HepG2 (cell line): ENCODE measurements around the gene ZNF629. TPM values are rescaled to one million over a fixed set of nuclear protein-coding genes. Genes with fewer than 3 reads are reported as not detected.
A peak's percentile ranks its signal among the peaks of the same experiment; 100 is the strongest.

Experiments used
- BORCS8-MEF2B ChIP-seq: sonication (generic); formaldehyde crosslinking; IDR thresholded peaks from 2 replicates; pipeline ENCODE4 v1.8.0; 2022; ENCODE audit warnings: mild to moderate bottlenecking, missing genetic modification reagents
- GATAD2A ChIP-seq: IDR thresholded peaks from 2 replicates; pipeline ENCODE4 v1.6.1; 2016
- PHB2 ChIP-seq: fragments of 450-650 bp; IDR thresholded peaks from 2 replicates; pipeline ENCODE4 v1.6.1; 2018; ENCODE audit not compliant: partially characterized antibody
- PRDM10 ChIP-seq: sonication (generic); formaldehyde crosslinking; IDR thresholded peaks from 2 replicates; pipeline ENCODE4 v1.4.0; 2020; ENCODE audit warnings: low read depth, missing genetic modification reagents
- ZFP1 ChIP-seq: IDR thresholded peaks from 2 replicates; pipeline ENCODE4 v1.6.1; 2016
- ZNF367 ChIP-seq: sonication (generic); formaldehyde crosslinking; IDR thresholded peaks from 2 replicates; pipeline ENCODE4 v1.4.0; 2020; ENCODE audit warnings: missing genetic modification reagents, borderline replicate concordance
- ZNF558 ChIP-seq: sonication (generic); formaldehyde crosslinking; IDR thresholded peaks from 2 replicates; pipeline ENCODE4 v1.9.0; 2022; ENCODE audit warnings: mild to moderate bottlenecking, missing genetic modification reagents, borderline replicate concordance
- ZNF792 ChIP-seq: IDR thresholded peaks from 2 replicates; pipeline ENCODE4 v1.6.1; 2016
- polyA plus RNA-seq, 8 experiments: library from polyadenylated mRNA; depleted of rRNA in 3 of 8; stranded (reverse) in 7 of 8; unstranded in 1 of 8; fragments of >200 nt; fragmentation: Illumina TruSeq in 4 of 8; extraction: Trizol in 4 of 8; gene quantifications; 2 replicates each; pipeline versions ENCODE4 v1.2.1 to v1.2.3, GENCODE V29; 2011 to 2016; ENCODE audit warnings: low read depth in 4 of 8, missing spikeins in 1 of 8, mixed read lengths in 1 of 8; ENCODE audit not compliant: insufficient read depth in 1 of 8
- total RNA-seq, 5 experiments: library from RNA; depleted of rRNA; stranded (reverse); fragments of >200 nt; fragmentation: Illumina TruSeq; extraction: Trizol; gene quantifications; 2 replicates each; pipeline ENCODE4 v1.2.3, GENCODE V29; 2016; ENCODE audit warnings: low read depth in 1 of 5
- TF ChIP-seq, protein P1 (sequence below), 2 experiments: IDR thresholded peaks; 2 replicates each; pipeline ENCODE4 v1.6.1; 2011 to 2012; ENCODE audit warnings: low read length in 2 of 2, borderline replicate concordance in 1 of 2, low read depth in 1 of 2, mild to moderate bottlenecking in 1 of 2, moderate library complexity in 1 of 2
- TF ChIP-seq, protein P2 (sequence below), 2 experiments: sonication (generic) in 1 of 2; formaldehyde crosslinking in 1 of 2; IDR thresholded peaks; 2 replicates each; pipeline versions ENCODE4 v1.6.1 to v1.9.0; 2014 to 2022; ENCODE audit warnings: antibody characterized with exemption in 1 of 2, borderline replicate concordance in 1 of 2, inconsistent platforms in 1 of 2, low read depth in 1 of 2, missing genetic modification reagents in 1 of 2

ZNF629 gene
- total and polyA plus RNA-seq, 2 of the 13 experiments (the other 11 are each of a cell fraction or from before 2014, with no cell fraction given), result 6.1 to 16.5 TPM

- TF ChIP-seq, protein P1, sequence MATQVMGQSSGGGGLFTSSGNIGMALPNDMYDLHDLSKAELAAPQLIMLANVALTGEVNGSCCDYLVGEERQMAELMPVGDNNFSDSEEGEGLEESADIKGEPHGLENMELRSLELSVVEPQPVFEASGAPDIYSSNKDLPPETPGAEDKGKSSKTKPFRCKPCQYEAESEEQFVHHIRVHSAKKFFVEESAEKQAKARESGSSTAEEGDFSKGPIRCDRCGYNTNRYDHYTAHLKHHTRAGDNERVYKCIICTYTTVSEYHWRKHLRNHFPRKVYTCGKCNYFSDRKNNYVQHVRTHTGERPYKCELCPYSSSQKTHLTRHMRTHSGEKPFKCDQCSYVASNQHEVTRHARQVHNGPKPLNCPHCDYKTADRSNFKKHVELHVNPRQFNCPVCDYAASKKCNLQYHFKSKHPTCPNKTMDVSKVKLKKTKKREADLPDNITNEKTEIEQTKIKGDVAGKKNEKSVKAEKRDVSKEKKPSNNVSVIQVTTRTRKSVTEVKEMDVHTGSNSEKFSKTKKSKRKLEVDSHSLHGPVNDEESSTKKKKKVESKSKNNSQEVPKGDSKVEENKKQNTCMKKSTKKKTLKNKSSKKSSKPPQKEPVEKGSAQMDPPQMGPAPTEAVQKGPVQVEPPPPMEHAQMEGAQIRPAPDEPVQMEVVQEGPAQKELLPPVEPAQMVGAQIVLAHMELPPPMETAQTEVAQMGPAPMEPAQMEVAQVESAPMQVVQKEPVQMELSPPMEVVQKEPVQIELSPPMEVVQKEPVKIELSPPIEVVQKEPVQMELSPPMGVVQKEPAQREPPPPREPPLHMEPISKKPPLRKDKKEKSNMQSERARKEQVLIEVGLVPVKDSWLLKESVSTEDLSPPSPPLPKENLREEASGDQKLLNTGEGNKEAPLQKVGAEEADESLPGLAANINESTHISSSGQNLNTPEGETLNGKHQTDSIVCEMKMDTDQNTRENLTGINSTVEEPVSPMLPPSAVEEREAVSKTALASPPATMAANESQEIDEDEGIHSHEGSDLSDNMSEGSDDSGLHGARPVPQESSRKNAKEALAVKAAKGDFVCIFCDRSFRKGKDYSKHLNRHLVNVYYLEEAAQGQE (IDR thresholded peaks at IDR 0.05; ENCODE audit: borderline replicate concordance in 1 of 2, low read depth in 1 of 2, low read length in 2 of 2), result no peak
- TF ChIP-seq GATAD2A (CRISPR knock-in tag) (peak; percentile 37), ZNF558 (CRISPR knock-in tag) (no peak), ZNF367 (CRISPR knock-in tag) (0 out of 2 replicates have a peak, but pooled peaks have one; percentile 51), PHB2 (no peak), PRDM10 (CRISPR knock-in tag) (peak; percentile 31; the same call in 1 of the 2 replicates), ZNF792 (CRISPR knock-in tag) (no peak; the same call in 1 of the 2 replicates), ZFP1 (CRISPR knock-in tag) (0 out of 2 replicates have a peak, but pooled peaks have one; percentile 42), BORCS8-MEF2B (CRISPR knock-in tag) (peak; percentile 64; the same call in 1 of the 2 replicates)
- TF ChIP-seq, protein P2, sequence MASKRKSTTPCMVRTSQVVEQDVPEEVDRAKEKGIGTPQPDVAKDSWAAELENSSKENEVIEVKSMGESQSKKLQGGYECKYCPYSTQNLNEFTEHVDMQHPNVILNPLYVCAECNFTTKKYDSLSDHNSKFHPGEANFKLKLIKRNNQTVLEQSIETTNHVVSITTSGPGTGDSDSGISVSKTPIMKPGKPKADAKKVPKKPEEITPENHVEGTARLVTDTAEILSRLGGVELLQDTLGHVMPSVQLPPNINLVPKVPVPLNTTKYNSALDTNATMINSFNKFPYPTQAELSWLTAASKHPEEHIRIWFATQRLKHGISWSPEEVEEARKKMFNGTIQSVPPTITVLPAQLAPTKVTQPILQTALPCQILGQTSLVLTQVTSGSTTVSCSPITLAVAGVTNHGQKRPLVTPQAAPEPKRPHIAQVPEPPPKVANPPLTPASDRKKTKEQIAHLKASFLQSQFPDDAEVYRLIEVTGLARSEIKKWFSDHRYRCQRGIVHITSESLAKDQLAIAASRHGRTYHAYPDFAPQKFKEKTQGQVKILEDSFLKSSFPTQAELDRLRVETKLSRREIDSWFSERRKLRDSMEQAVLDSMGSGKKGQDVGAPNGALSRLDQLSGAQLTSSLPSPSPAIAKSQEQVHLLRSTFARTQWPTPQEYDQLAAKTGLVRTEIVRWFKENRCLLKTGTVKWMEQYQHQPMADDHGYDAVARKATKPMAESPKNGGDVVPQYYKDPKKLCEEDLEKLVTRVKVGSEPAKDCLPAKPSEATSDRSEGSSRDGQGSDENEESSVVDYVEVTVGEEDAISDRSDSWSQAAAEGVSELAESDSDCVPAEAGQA (IDR thresholded peaks at IDR 0.05; ENCODE audit: low read depth), result peak; percentile 98
- TF ChIP-seq, protein P2 (CRISPR knock-in tag; IDR thresholded peaks at IDR 0.05; ENCODE audit: borderline replicate concordance), result 0 out of 2 replicates have a peak, but pooled peaks have one; percentile 71
Measured at GRCh38 chr16:30761928-30762902, 24.8 kb downstream of the ZNF629 start, which contains the start of the genes CFAP119 and RNF40 (continued).
